RPMI7951 (cell line): ENCODE measurements around the gene RRP15. TPM values are rescaled to one million over a fixed set of nuclear protein-coding genes. Genes with fewer than 3 reads are reported as not detected.

Source experiments
- total RNA-seq: library from RNA; depleted of rRNA; stranded (reverse); fragments of >200 nt; shearing (Covaris generic); gene quantifications from 2 replicates; pipeline ENCODE4 v1.2.3, GENCODE V29; 2014; rRNA removed

The RRP15 gene
- total RNA-seq, 1 experiment from 2014 or later: 5.3 TPM

Other genes starting within 250 kb of the RRP15 start
- gene TGFB2, start 60.0 kb downstream of the RRP15 start, total RNA-seq: 11.3 and 18.7 TPM in 2 replicates